ENCODE measurements around the gene OSCP1.
"Not testable (repeated sequence)": the region's sequence is repeated elsewhere in the genome, so short reads cannot be mapped to it uniquely, and the experiment has no call there.

OSCP1 gene, protein sequence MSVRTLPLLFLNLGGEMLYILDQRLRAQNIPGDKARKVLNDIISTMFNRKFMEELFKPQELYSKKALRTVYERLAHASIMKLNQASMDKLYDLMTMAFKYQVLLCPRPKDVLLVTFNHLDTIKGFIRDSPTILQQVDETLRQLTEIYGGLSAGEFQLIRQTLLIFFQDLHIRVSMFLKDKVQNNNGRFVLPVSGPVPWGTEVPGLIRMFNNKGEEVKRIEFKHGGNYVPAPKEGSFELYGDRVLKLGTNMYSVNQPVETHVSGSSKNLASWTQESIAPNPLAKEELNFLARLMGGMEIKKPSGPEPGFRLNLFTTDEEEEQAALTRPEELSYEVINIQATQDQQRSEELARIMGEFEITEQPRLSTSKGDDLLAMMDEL

DNA sequence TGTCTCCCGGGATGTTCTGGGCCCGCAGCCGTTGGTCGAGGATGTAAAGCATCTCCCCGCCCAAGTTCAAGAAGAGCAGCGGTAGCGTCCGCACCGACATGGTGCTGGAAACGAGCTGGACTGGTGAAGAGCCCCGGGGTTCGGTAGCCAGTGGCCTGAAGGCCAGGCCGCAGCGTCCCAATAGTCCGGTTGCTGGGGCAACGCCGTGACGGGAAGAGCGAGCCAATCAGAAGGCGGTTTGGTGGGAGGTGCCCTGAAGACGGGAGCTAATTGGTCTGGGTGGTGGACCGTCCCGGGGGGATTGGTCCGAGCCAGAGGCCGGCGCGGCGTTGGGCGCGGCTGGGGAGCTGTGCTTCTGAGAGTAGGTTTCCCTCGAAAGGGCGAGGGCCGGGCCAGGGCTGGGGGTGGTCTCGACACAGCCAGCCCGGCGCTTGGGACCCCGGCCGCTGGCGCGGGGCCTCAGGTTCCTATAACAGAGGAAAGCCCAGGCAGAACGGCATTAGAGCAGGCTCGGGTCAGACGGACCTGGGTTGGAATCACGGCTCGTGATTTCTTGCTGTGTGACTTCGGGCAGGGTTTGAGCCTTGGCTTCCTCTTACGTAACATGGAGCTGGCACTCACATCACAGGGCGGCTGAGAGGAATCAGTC is at the start of gene OSCP1:
Gene OSCP1, minus strand, starts transcription at position 182 of the 649 bp plus-strand sequence. Its CDS starts 82 bp downstream, at position 100.
- no peak for DNase-seq

DNA sequence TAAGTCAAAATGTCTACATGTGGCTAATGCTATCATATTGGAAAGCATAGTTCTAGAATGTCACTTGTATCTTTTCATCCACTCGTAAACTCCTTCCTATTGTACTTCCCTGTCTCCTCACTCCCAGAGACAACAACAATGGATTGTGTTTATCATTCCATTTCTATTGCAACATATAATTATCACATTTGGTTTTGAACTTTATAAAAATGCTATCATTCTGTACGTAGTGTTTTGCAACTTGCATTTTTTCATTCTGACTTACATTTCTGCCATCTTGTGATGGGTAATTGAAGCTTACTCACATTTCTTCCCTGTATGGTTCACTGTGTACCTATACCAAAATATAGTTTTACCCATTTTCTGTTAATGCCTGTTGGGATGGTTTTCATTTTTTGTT is 47.0 kb upstream of the OSCP1 start:
- DNase-seq, result no peak

DNA sequence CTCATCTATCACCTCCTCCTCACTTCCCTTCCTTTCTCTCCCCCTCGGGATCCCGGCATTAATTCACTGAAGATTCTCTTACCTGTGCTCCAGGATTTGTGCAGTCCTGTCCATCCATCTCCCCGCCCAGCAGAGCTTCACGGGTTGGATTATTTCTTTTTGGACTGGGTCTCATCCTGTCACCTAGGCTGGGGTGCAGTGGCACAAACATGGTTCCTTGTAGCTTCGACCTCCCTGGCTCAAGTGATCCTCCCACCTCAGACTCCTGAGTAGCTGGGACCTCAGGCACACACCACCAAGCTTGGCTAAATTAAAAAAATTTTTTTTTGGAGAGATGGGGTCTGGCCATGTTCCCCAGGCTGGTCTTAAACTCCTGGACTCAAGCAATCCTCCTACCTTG is 44.7 kb upstream of the OSCP1 start:
- no peak for DNase-seq

DNA sequence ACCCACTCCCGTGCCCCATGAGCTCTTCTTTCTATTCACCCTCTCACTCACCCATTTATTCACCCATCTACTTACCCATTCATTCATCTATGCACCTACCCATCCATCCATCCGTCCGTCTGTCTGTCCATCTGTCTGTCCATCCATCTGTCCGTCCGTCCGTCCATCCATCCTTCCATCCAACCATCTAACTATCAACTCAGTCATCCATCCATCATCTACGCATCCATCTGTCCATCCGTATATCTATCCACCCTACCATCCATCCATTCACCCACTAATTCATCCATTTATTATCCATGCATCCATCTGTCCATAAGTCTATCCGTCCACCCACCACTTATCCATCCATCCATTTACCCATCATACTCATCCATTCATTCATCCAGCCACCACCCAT is 43.3 kb upstream of the OSCP1 start:
- no peak for DNase-seq

DNA sequence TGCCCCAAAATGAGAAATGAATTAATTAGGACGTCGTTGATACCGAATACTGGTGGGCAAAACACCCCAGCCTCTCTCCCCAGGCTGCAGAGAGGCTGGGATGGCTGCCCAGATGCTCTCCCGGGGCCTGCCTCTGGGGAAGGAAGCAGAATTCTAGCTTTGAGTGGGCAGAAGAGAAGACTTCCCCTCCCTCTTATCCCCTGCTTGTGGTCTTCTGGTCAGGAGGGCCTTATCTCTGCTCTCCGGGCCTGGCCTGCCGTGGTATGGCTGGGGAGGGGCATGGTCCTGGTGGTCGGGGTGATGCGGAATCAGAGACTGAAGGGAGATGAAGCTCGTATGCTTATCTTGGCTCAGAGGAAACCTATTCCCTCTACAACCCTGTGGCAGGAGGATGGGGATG is 42.2 kb upstream of the OSCP1 start:
- no peak for DNase-seq

DNA sequence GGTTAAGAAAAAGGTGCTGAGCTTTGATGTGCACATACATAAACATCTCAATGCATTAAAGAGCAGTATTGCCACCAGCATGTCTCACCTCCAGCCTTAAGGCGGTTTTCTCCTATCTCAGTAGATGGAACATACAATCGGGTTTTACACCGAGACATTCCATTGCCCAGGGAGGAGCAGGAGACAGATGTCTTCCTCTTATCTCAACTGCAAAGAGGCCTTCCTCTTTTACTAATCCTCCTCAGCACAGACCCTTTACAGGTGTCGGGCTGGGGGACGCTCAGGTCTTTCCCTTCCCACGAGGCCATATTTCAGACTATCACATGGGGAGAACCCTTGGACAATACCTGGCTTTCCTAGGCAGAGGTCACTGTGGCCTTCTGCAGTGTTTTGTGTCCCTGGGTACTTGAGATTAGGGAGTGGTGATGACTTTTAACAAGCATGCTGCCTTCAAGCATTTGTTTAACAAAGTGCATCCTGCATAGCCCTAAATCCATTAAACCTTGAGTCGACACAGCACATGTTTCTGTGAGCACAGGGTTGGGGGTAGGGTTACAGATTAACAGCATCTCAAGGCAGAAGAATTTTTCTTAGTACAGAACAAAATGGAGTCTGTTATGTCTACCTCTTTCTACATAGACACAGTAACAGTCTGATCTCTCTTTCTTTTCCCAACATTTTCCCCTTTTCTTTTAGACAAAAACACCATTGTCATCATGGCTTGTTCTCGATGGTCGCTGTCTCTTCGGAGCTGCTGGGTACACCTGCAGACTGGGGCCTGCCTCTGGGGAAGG is 39.2 kb upstream of the OSCP1 start:
- DNase-seq, result not testable (repeated sequence)

DNA sequence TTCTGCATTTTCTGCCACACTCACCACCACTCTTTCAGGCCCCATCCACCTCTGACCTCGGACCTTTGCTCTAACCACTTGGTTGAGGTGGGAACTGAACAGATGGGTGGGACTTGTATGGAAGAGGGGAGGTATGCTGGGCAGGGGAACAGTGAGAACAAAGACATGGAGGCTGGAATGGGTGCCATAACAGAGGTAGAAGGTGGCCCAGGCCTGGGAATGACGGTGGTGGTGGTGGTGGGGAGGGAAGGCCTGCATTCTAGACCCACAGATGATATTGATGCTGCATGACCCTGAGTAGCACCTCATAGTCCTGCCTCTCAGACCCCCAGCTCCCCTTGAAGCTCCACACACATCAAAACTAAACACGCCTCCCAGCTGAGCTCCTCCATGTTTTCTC is 37.7 kb upstream of the OSCP1 start:
- no peak for DNase-seq

DNA sequence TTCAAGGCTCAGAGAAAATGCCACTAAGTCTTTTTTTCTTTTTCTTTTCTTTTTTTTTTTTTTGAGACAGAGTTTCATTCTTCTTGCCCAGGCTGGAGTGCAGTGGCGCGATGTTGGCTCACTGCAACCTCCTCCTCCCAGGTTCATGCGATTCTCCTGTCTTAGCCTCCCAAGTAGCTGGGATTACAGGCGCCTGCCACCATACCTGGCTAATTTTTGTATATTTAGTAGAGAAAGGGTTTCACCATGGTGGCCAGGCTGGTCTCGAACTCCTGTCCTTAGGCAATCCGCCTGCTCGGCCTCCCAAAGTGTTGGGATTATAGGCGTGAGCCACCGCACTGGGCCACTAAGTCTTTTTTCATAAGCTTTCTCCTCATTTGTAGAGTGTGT is 37.1 kb upstream of the OSCP1 start:
- not testable (repeated sequence) for DNase-seq

DNA sequence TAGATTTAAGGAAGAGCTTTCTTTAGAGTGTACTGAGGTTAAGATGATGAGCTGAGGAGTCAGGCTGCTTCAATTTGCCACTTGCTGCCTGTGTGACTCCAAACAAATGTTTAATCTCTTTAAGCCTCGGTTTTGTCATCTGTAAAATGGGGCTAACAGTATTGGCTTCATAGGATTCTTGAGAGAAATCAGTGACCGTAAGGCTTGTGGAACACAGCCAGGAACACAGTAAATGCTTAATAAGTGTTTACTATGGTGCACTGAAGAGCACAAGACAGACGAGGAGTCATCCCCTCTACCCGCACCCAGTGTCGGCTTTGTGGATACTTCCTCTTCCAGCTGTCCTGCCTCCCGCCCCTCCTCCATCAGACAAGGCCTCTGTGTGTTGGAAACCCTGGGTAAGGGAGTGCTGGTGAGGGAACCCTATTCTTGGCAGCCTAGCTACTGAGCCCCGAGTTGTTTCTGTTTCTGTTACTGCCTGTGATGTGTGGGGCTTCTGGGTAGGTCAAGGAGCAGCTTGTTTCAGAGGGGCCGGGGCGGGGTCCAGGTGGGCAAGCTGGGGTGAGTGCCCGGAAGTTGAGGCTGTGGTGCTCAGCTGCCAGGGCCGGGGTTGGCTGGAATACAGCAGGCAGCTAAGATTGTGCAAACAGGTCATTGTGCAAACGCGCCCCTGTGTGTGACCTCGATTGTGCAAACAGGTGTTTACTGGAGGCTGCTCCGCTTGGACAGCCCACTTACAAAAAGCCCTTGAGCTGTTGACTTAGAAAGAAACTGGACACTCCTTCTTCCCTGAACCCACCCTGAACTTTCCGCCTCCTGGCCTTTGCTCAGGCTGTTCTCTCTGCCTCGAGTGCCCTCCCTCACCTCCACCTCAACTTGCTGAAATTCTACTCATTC is 36.4 kb upstream of the OSCP1 start:
- DNase-seq, result no peak

DNA sequence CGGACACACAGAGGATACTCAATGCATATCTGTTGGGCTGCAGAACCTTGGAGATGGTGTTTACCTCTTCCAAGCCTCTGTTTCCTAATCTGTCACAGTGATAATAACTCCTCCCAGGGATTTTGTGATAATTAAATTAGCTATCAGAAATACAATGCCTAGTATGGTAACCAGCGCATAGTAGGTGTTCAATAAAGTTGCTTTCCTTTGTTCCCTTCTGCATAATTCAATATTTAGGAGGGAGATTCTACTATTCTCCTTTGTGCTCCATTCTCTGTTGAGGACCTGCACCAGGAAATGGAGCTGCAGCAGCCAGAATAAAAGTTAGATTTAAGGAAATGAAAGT is 35.8 kb upstream of the OSCP1 start:
- DNase-seq, result no peak

DNA sequence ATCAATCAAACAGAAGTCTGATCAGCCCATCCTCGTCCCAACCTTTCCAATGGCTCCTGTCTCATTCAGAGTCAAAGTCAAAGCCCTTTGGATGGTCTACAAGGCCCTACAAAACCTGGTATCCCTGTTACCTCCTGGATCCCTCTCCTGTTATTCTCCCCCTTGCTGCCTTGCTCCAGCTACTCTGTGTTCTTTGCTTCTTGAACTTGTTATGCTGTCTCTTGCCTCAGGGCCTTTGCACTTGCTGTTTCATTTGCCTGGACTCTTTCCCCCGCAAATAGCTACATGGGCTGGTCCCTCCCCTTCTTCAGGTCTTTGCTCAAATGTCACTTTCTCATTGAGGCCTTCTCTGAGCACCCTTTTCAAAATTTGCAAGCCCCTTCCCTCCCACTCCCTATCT is 33.8 kb upstream of the OSCP1 start:
- DNase-seq, result no peak

DNA sequence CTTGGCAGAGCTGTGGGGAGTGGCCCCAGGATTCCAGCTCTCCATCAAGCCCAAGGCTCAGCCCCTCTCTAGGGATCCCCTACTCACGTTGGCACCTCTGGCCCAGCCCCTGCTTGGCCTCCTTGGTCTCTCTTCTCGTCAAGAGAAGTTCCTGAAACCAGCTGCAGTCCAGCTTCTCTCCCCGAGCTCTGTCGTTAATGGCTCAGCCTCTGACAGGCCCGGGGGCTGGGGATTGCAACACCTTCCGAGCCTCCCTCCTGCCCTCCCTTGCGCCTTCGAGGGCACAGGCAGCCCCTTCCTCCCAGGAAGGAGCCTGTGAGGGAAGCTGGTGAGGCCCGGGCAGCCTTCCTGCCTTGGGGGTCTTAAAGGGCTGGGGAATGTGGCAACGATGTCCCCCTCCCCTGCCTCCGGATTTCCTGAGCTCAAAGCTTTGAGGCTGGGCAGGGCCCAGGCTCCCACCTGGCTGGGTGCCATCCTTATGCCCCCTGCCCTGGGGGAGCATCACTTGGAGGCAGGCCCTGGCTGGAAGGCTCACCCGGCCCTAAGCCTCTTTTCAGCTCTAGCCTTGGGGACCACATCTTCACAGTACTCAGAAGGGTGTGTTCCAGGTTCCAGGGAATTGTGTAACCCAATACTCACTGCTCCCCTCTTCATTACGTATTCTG is 32.6 kb upstream of the OSCP1 start, which contains the start of gene CSF3R:
Gene CSF3R, minus strand, starts transcription at position 190 of the 665 bp plus-strand sequence. CDS start 3,417 bp downstream, outside the sequence.
- DNase-seq, result no peak

DNA sequence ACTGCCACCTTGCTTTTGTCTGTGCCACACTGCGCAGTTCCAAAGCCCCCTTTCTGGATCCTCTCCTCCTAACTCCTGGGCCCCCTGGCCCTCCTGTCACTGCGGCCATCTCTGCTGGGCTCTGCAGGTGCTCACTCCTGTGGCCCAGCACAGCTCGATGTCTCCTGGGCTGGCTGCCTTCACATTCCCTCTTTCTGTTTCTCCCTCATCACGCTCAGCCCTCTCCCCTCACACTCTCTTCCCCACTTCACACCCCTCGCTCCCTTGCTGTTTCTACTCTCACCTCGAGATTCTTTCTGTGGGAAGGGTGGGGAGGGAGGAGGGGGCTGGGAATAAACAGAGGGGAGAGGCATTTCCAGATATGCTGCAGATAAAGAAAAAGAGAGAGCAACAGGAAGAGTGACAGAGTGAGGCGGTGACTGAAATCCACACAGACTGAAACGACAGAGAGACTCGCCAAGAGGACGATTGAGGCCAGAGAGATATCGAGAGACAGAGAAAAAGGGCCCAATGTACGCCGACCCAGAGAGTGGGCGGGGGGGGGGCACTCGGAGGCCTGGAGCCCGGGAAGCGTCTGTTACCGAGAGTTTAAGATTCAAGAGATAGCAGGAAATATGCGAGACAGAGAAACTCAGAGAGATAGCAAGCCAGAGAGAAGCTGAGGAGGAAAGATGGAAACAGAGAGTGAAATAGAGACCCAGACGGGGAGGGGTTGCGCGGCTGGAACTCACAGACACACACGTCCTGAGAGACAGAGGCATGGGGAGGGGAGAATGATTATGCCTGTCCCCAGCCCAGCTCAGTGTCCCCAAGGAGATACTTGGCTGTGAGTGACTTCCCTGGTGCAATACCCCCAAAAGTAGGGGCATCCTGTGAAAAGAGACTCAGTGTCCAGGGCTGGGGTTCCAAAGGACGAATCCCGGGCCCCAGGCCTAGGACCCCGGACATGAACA is 31.8 kb upstream of the OSCP1 start:
- DNase-seq, result no peak

DNA sequence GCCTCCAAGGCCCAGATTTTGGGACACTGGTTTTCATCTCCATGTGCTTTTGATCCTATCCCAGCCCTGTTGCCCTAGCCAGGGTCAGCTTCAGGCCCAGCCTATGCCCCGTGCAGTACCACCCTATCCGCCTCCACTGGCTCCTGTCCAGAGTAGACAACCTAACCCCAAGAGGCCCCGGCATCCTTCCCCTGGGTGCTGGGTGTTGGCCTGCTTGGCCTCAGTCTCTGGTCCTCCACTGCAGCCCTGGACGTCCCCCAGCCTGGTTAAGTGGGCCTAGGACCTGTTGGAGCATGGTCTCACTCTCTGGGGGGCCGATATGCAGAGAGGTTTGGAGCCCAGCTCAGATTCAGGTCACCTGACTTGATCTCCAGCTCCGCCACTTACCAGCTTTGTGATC is 30.8 kb upstream of the OSCP1 start:
- no peak for DNase-seq

DNA sequence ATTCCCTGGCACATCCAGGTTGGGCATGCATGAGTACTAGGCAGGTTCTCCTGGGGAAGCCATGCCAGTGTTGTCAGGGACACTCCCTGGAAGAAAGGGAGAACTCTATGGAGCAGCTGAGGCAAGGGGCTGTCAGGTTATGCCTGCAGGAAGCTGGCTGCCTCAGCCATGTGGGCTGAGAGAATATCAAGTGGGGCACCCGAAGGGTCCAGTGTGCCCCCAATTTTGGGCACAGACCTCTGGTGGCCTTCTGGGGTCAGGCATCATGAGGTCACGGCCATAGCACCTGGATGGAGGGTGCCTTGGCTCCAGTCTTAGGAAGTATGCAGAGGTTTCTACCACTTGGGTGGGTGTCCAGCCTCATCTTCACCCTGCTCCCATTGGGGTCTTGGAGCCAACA is 29.9 kb upstream of the OSCP1 start:
- DNase-seq, result no peak

DNA sequence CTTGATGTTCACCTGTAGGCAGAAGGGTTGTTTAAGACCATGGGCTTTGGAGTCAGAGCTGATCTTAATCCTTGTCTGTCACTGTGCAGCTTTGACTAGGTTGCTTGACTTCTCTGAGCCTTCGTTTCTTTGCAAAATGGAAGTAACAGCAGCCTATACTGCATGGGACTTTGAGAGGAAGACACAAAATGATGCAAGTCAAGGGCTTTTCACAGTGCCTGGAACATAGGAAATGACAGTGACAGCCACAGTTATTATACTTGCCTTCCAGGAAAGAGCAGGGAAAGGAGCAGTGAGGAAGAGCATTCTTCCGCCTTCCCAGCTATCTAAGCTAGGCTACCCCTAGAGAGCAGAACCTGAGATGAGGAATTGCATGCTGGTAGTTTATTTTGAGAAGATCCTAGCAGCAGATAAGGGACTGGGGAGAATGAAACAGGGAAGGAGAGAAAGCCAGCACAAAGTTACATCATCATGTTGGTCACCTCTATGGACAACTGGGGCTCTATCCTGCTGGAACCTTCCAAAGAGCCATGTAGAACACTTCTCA is 29.3 kb upstream of the OSCP1 start:
- DNase-seq, result no peak

DNA sequence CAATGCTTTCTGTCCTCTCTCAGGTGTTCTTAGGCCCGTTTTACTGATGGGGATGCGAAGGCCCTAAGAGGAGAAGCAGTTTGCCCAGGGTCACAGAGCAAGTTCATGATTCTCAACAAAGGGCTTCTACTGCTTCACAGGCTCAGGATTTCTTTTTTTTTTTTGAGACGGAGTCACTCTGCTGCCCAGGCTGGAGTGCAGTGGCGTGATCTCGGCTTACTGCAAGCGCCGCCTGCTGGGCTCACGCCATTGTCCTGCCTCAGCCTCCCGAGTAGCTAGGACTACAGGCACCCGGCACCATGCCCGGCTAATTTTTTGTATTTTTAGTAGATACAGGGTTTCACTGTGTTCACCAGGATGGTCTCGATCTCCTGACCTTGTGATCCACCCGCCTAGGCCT is 27.4 kb upstream of the OSCP1 start:
- DNase-seq, result not testable (repeated sequence)

DNA sequence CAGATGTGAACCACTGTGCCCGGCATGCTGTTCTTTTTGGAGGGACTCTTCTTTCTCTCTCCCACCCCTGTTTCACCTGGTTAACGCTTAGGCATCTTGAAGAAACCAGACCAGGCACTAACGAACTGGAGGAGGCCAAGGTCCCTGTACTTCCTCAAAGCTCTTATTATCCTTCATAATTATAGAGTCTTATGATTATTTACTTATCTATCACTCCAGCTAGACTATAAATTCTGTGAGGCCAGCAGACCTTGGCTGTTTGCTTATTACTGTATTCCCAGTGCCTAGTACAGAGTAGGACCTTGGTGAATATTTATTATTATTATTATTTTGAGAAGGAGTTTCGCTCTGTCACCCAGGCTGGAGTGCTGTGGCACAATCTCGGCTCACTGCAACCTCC is 26.7 kb upstream of the OSCP1 start:
- DNase-seq, result no peak

DNA sequence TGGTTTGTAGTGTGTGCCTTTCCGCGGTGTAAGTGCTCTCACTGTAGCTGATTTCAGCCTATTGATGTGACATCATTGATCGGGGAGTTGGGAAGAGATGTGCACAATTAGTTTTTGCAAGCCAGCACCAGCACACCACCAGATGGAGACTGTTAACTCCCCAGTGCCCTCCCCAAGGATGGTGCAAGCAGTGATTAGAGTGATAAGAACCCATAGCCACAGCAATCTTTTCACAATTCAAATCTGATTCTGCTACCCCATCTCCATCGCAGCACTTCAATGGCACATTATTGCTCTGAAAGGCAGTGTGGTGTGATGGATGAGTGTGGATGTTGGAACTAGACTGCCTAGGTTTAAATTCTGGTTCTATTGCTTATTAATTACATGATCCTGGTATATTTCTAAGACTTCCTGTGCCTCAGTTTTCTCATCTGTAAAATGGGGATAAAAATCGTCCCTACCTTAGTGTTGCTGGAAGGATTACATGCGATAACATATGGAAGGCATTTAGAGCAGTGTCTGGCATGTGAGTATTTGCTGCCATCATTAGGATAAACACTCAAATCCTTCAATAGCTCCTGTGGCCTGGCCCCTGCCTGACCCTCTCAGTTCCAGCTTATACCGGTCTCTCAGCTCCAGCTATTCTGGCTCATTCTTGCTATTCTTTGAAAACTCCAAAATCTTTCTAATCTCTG is 25.8 kb upstream of the OSCP1 start:
- no peak for DNase-seq

DNA sequence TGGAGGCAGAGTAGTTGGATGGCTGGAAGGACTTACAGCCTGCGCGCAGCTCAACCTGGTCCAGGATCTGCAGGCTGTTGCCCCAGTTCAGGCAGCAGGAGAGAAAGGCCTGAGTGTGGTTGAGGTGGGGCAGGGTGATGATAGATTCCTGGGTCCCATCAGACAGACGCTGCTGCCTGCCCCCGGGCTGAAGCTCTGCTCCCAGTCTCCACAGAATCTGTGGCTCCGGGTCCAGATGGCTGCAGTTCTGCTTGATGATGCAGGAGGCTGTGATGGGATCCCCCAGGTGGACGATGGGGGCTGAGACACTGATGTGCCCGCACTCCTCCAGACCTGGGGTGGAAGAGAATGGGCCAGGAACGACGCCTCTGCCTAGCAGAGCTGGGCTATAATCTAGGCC is 25.1 kb upstream of the OSCP1 start:
- no peak for DNase-seq
